CD4-positive, alpha-beta memory T cell (primary cell): Measurements from ENCODE around the gene HAUS3. TPM values are rescaled to one million over a fixed set of nuclear protein-coding genes. Genes with fewer than 3 reads are reported as not detected.

Experiments
- CTCF ChIA-PET: fragments of 350-600 bp; sonication (Branson Sonifier 250); formaldehyde crosslinking; loops from one replicate; lab custom pipeline; 2021; ENCODE audit warnings: inconsistent platforms; ENCODE audit not compliant: partially characterized antibody; lab: Charles Lee
- POLR2A ChIA-PET: fragments of 350-600 bp; sonication (Branson Sonifier 250); formaldehyde crosslinking; loops from one replicate; lab custom pipeline; 2021; ENCODE audit not compliant: partially characterized antibody; lab: Charles Lee
- DNase-seq, 5 donors: peaks; one replicate each; pipeline versions ENCODE4 v3.0.0 to v3.0.0-alpha.2; 2020 to 2022; ENCODE audit warnings: mixed read lengths in 1 of 5
- H3K27ac ChIP-seq: one replicate; pipeline ENCODE4 v1.7.0; 2013; ENCODE audit warnings: low read depth, low read length
- H3K27me3 ChIP-seq: 2 replicates; pipeline ENCODE4 v1.7.0; 2013; ENCODE audit warnings: mild to moderate bottlenecking, low read length, moderate library complexity; ENCODE audit not compliant: insufficient read depth
- H3K36me3 ChIP-seq: 2 replicates; pipeline ENCODE4 v1.7.0; 2013; ENCODE audit warnings: mild to moderate bottlenecking, low read length, moderate library complexity; ENCODE audit not compliant: insufficient read depth
- H3K4me1 ChIP-seq: 2 replicates; pipeline ENCODE4 v1.7.0; 2013; ENCODE audit warnings: mild to moderate bottlenecking, low read length, moderate library complexity; ENCODE audit not compliant: insufficient read depth
- H3K4me3 ChIP-seq, 2 donors: one replicate each; pipeline ENCODE4 v1.7.0; 2013; ENCODE audit warnings: low read length in 2 of 2, mild to moderate bottlenecking in 1 of 2
- H3K9me3 ChIP-seq, 2 donors: one replicate each; pipeline ENCODE4 v1.7.0; 2013; ENCODE audit warnings: low read length in 2 of 2, control low read depth in 1 of 2; ENCODE audit not compliant: control insufficient read depth in 1 of 2
- H3K27ac Mint-ChIP-seq, 7 donors: one replicate each; pipeline ENCODE4 v1.8.0; 2020 to 2021; ENCODE audit warnings: mixed read lengths in 7 of 7, mild to moderate bottlenecking in 6 of 7, inconsistent platforms in 3 of 7, moderate library complexity in 3 of 7
- H3K27me3 Mint-ChIP-seq, 2 donors: one replicate each; pipeline ENCODE4 v1.8.0; 2020 to 2021; ENCODE audit warnings: mixed read lengths in 2 of 2
- H3K36me3 Mint-ChIP-seq, 2 donors: one replicate each; pipeline ENCODE4 v1.8.0; 2020 to 2021; ENCODE audit warnings: mixed read lengths in 2 of 2, inconsistent platforms in 1 of 2, mild to moderate bottlenecking in 1 of 2
- H3K4me1 Mint-ChIP-seq, 4 donors: one replicate each; pipeline ENCODE4 v1.8.0; 2020 to 2021; ENCODE audit warnings: mixed read lengths in 4 of 4, mild to moderate bottlenecking in 1 of 4
- H3K4me3 Mint-ChIP-seq, 8 donors: one replicate each; pipeline ENCODE4 v1.8.0; 2020 to 2021; ENCODE audit warnings: mixed read lengths in 8 of 8, mild to moderate bottlenecking in 7 of 8, moderate library complexity in 6 of 8, inconsistent platforms in 3 of 8
- H3K9me3 Mint-ChIP-seq, 8 donors: one replicate each; pipeline ENCODE4 v1.8.0; 2020 to 2021; ENCODE audit warnings: mixed read lengths in 8 of 8, mild to moderate bottlenecking in 5 of 8, inconsistent platforms in 3 of 8, moderate library complexity in 1 of 8
- intact Hi-C: fragments of 100-400 bp; cut with micrococcal nuclease; formaldehyde crosslinking; loops from one replicate; pipeline ENCODE4 v1.15.1; 2023
- polyA plus RNA-seq, 2 donors: library from polyadenylated mRNA; unstranded; fragments of 300-500 nt; fragmentation: Illumina TruSeq; gene quantifications; one replicate each; pipeline ENCODE4 v1.2.3, GENCODE V29; 2021
- total RNA-seq, 2 experiments: library from RNA; stranded (reverse); gene quantifications; one replicate each; pipeline ENCODE4 v1.2.3, GENCODE V29; 2021

HAUS3 gene
- total and polyA plus RNA-seq, 4 experiments from 2014 or later = 24.8 to 43.9 (median 37.5) TPM

DNA sequence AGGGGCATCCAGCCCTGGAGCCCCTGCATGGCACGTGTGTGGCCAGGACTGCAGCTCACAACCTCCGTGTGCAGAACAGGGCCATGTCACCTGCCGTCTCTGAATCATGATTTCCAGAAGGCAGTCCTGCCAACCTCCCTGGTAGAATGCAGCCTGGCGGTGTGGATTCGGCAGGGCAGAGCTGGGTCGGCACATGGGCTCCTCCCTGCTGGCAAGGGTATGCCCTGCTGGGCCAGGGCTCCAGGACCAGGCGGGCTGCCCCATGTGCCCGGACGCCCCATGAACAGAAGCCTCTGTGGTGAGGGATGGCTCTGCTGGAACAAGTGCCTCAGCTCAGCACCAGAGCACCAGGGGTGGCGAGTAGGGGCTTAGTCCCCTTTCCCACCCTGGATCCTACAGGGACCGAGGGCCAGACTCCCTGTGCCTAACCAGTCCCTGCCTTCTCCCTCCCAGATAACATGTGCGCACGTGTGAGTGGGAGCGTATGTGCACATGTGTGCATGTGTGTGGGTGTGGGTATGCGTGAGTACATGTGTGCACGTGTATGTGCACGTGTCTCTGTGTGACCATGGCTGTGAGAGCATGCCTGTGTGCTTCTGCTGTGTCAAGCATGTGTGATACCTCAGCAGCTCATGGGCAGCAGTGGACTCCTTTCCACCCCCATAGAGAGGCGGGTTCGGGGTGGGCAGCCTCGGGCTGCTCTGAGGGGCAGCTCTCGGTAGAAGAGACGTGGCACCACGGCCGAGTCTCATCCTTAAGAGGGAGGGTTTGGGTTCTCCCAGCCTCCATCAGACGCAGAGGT lies 30.3 kb upstream of the HAUS3 start:
- peaks cover 0 to 4% (median 2%) of the 10 kb centered on the region in 4 donors for H3K4me1 Mint-ChIP-seq
- DNase-seq = no peak
- CTCF ChIA-PET = no interaction called here

DNA sequence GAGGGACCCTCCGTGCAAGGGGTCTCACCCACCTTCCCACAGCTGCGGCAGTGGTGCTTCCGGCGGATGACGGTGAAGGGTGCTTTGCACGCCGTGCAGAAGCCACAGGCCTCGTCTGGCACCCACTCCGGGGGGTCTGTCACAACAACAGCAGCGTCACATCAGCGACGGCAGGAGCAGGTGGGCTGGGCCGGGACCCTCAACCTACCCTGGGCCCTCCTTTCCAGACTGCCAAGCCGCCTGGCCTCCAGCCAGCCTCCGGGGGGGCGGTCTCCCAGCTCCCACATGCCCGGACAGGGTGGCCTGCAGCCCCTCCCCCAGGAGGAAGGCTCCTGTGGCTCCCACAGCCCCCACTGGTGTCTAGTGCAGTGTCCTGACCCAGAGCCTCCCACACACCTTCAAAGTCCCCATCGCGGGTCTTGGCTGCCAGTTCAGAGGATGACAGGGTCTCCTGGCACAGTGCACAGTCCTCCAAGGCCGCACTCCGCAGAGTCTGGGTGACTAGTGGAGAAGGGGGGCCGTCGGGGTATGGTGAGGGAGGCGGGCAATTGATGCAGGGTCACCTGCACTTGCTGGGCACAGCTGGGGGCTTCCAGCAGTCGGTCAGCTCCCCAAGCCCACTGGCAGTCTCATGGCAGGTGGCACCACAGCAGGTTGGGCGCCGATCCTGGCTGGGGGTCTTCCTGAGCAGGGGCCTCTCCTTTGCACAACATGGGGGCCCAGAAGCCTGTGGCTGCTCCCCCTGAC lies 29.5 kb upstream of the HAUS3 start:
- no peaks in the 10 kb centered on the region for H3K36me3 ChIP-seq
- H3K27me3 ChIP-seq = no peaks in the 10 kb centered on the region
- intact Hi-C loops = no loop called here
- Mint-ChIP-seq H3K36me3 (peaks cover 10 to 11% of the 10 kb centered on the region in 2 donors), H3K4me1 (peaks cover 0 to 4% (median 2%) of the 10 kb centered on the region in 4 donors), H3K9me3 (no peaks in the 10 kb centered on the region), H3K27me3 (no peaks in the 10 kb centered on the region), H3K4me3 (no peak overlapping the region), H3K27ac (no peak overlapping the region)
- CTCF ChIA-PET = no interaction called here
- no peaks in the 10 kb centered on the region for H3K9me3 ChIP-seq
- H3K27ac ChIP-seq = no peak overlapping the region
- POLR2A ChIA-PET = interaction anchor here (1.0 kb wide), 1 partner anchor 10 kb away, joined by 4 read pairs; no protein-coding TSS in a partner anchor
- DNase-seq = no peak
- no peaks in the 10 kb centered on the region for H3K4me1 ChIP-seq
- no peak overlapping the region for H3K4me3 ChIP-seq

More for the DNA sequence above, 30.3 kb upstream of the HAUS3 start:
- Mint-ChIP-seq H3K4me3 (peak overlapping the region in 1 of 8 donors; percentile 63), H3K36me3 (peaks cover 10 to 11% of the 10 kb centered on the region in 2 donors), H3K27ac (peak overlapping the region in 1 of 7 donors; percentile 52), H3K9me3 (no peaks in the 10 kb centered on the region), H3K27me3 (no peaks in the 10 kb centered on the region)
- Histone ChIP-seq H3K27me3 (no peaks in the 10 kb centered on the region), H3K4me1 (no peaks in the 10 kb centered on the region), H3K27ac (no peak overlapping the region), H3K4me3 (no peak overlapping the region), H3K9me3 (no peaks in the 10 kb centered on the region), H3K36me3 (no peaks in the 10 kb centered on the region)
- POLR2A ChIA-PET = interaction anchor here (1.0 kb wide), 1 partner anchor 10 kb away, joined by 4 read pairs; no protein-coding TSS in a partner anchor
- intact Hi-C loops = no loop called here

DNA sequence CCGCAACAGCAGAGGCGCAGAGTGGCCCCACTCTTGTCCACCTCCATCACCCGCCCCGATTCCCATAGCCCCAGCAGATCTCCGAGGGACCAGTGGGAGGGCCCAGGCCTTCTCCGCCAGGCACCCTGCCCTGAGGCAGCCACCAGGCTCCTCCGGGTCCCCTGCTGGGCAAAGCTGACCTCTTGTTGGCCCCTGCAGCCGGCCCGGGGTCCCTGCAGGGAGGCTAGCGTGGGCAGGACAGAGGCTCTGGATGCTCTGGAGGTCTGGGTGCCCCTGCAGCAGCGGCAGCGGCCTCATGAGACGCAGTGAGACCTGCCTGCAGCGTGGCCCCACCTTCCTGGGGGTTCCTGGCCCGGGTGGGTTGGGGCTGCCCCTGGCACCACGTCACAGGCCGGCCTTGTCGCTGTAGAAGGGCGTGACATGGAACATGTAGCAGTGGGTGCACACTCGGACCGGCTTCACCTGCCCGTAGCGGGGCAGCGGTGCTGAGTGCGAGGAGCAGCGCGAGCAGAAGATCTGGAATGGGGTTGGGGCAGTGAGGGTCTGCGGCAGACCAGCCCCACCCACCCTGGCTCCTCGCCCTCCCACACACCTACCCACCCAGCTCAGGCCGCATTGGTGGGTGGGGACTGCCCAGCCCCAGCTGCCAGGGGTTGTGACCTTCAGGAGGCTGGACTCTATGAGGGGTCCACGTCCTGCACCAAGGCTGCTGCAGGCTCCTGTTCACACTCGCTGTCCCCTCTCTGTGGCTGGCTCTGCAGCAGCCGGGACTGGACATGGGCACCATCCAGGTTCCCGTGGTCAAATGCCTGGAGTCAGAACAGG lies 28.6 kb upstream of the HAUS3 start:
- H3K4me1 ChIP-seq = no peaks in the 10 kb centered on the region
- peaks cover 0 to 4% (median 2%) of the 10 kb centered on the region in 4 donors for H3K4me1 Mint-ChIP-seq
- POLR2A ChIA-PET = no interaction called here
- DNase-seq = no peak
- intact Hi-C loops = no loop called here
- H3K4me3 Mint-ChIP-seq = no peak overlapping the region
- no peaks in the 10 kb centered on the region for H3K27me3 ChIP-seq
- CTCF ChIA-PET = no interaction called here
- H3K9me3 ChIP-seq = no peaks in the 10 kb centered on the region
- no peak overlapping the region for H3K27ac Mint-ChIP-seq
- no peaks in the 10 kb centered on the region for H3K27me3 Mint-ChIP-seq
- H3K36me3 Mint-ChIP-seq = peaks cover 10 to 11% of the 10 kb centered on the region in 2 donors
- no peak overlapping the region for H3K4me3 ChIP-seq
- no peaks in the 10 kb centered on the region for H3K9me3 Mint-ChIP-seq
- no peak overlapping the region for H3K27ac ChIP-seq
- no peaks in the 10 kb centered on the region for H3K36me3 ChIP-seq

DNA sequence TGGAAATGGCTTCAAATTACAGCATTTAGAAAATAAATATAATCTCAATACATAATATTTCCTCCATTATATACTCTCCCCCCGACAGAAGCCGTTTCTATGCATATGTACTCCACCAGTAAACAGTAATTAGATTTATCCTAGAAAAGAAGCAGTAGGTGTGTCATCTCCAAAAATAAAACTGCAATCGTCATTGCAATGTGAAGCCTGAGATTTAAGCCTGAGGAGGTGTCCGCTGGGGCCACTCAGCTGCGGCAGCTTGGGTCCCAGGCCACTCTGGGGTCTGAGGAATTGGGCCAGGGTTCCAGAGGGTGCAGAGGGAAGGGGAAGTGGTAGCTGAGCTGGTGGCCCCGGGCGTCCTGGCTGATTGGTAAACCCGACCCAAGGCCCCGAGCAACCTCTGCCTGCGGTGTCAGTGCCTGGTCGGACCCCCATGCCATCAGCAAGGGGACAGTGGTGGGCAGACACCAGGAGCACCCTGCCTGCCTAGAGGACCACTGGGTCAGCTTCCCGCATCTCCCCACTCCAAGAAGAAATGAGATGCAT lies 27.8 kb upstream of the HAUS3 start:
- Histone ChIP-seq H3K4me3 (no peak overlapping the region), H3K36me3 (no peaks in the 10 kb centered on the region), H3K9me3 (no peaks in the 10 kb centered on the region), H3K4me1 (no peaks in the 10 kb centered on the region), H3K27me3 (no peaks in the 10 kb centered on the region), H3K27ac (no peak overlapping the region)
- Mint-ChIP-seq H3K27ac (peak overlapping the region in 2 of 7 donors; percentile 19 to 30), H3K4me3 (no peak overlapping the region), H3K36me3 (peaks cover 10 to 11% of the 10 kb centered on the region in 2 donors), H3K27me3 (no peaks in the 10 kb centered on the region), H3K9me3 (no peaks in the 10 kb centered on the region), H3K4me1 (peaks cover 0 to 4% (median 2%) of the 10 kb centered on the region in 4 donors)
- DNase-seq = no peak
- CTCF ChIA-PET = no interaction called here
- intact Hi-C loops = no loop called here
- POLR2A ChIA-PET = interaction anchor here (1.4 kb wide), 1 partner anchor 12 kb away, joined by 4 read pairs; no protein-coding TSS in a partner anchor

DNA sequence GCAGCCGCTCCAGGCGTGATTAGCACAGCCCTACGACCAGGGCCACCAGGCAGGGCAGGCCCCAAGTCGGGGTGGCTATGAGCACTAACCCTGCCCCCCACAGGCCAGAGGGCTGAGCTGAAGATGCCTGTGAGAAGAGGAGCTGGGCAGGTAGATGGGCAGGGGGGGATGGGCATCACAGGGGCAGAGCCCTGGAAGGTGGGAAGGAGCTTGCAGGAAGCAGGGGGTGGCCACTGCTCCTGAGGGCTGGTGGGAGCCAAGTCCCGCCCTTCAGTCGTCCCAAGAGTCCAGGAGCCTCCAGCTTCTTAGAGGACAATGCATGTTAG lies 27.2 kb upstream of the HAUS3 start:
- CTCF ChIA-PET = no interaction called here
- intact Hi-C loops = no loop called here
- H3K36me3 Mint-ChIP-seq = peaks cover 7 to 10% of the 10 kb centered on the region in 2 donors
- no peak for DNase-seq
- H3K27me3 Mint-ChIP-seq = no peaks in the 10 kb centered on the region
- Histone ChIP-seq H3K36me3 (no peaks in the 10 kb centered on the region), H3K27me3 (no peaks in the 10 kb centered on the region), H3K27ac (no peak overlapping the region), H3K9me3 (no peaks in the 10 kb centered on the region), H3K4me1 (no peaks in the 10 kb centered on the region), H3K4me3 (no peak overlapping the region)
- peak overlapping the region in 1 of 7 donors; percentile 30 for H3K27ac Mint-ChIP-seq
- no peak overlapping the region for H3K4me3 Mint-ChIP-seq
- peaks cover 0 to 5% (median 2%) of the 10 kb centered on the region in 4 donors for H3K4me1 Mint-ChIP-seq
- no peaks in the 10 kb centered on the region for H3K9me3 Mint-ChIP-seq
- POLR2A ChIA-PET = interaction anchor here (1.4 kb wide), 1 partner anchor 13 kb away, joined by 4 read pairs; no protein-coding TSS in a partner anchor

DNA sequence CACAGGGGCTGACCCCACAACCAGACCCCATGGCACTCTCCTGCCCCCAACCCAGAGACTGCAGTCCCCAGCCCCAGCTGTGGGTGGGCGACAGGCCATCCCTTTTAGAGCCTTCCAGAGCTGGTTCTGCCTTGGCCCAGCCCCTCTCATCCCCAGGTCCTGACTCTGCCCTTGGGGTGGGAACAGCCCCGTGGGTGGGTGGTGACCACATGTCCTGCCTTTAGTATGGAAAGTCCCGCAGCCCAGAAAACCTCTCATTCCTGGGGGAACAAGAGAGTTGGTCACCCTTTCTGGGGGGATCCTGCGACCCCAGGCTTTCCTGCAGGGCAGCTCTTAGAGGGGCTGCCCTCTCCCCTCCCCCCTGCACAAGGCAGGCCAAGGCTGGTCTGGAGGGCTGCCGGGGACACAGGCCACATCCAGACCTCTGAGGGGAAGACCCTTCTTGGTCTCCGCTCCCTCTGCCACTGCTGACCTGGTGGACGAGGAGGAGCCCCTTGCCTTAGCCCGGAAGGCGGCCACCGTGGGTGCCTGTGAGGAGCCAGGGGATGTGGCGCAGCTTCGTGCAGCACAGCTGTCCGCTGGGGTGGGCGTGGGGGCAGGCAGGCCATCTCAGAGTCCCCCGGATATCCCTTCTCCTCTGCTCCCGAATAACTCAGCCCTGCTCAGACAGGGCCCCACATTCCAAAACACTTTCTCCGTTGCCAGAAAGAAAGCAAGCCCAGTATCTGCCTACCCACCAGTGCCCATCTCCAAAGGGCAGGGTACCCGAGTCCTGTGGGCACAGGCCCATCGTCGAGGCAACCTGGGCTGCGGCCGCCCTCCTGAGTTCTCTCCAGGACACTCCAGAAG lies 26.7 kb upstream of the HAUS3 start:
- Mint-ChIP-seq H3K36me3 (peaks cover 7 to 10% of the 10 kb centered on the region in 2 donors), H3K4me1 (peaks cover 0 to 11% (median 2%) of the 10 kb centered on the region in 4 donors), H3K9me3 (no peaks in the 10 kb centered on the region), H3K27ac (peak overlapping the region in 1 of 7 donors; percentile 41), H3K27me3 (no peaks in the 10 kb centered on the region), H3K4me3 (no peak overlapping the region)
- CTCF ChIA-PET = no interaction called here
- DNase-seq = no peak
- Histone ChIP-seq H3K27me3 (no peaks in the 10 kb centered on the region), H3K9me3 (no peaks in the 10 kb centered on the region), H3K27ac (no peak overlapping the region), H3K4me3 (no peak overlapping the region), H3K36me3 (no peaks in the 10 kb centered on the region), H3K4me1 (peaks cover 3% of the 10 kb centered on the region)
- intact Hi-C loops = no loop called here
- POLR2A ChIA-PET = interaction anchor here (1.4 kb wide), 1 partner anchor 13 kb away, joined by 4 read pairs; no protein-coding TSS in a partner anchor
